Dedifferentiated amniotic fluid mesenchymal stem cell (primary cell): Measurements from ENCODE around the gene RNF169.
"Not testable (repeated sequence)": the region's sequence is repeated elsewhere in the genome, so short reads cannot be mapped to it uniquely, and the experiment has no call there.

Source experiments
- DNase-seq: peaks from one replicate; pipeline ENCODE4 v3.0.0-alpha.2; 2016; ENCODE audit errors: extremely low spot score

RNF169 gene

DNA sequence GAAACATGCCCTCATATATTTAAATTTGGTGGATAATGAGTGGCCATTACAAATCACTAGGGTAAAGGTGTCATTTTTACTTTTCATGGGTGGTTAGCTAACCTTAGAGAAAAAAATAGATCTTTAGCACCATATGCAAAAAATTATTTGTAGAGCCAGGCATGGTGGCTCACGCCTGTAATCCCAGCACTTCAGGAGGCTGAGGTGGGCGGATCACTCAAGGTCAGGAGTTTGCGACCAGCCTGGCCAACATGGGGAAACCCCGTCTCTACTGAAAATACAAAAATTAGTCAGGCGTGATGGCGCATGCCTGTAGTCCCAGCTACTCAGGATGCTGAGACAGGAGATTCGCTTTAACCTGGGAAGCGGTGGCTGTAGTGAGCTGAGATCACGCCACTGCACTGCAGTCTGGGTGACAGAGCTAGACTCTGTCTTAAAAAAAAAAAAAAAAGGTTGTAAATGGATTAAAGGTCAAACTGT lies 19.6 kb downstream of the RNF169 start:
- DNase-seq = not testable (repeated sequence)

DNA sequence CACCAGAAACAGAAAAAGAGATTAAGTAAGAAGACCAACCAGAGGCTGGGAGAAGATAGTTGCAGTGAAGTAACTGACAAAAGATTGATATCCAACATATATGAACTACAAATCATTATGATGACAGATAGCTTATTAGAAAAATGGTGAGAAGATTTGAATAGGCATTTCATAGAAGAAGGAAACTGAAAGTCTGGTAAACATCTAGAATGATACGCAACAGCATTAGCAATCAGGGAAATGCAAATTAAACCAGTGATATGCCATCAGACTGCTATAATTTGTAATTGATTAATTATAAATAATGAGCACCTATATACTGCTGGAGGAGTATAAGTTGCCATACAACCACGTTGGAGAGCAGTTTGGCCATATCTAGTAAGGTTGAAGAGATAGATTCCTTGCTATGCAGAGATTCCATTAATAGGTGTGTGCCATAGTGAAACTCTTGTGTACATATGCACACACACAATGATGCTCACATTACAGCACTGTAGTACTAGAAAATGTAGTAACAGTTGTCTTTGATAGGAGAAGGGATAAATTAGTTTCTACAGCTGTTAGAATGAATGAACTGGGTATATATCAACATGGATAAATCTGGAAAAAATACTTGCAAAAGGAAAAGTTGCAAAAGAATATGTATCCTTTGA lies 20.5 kb downstream of the RNF169 start:
- DNase-seq = no peak

DNA sequence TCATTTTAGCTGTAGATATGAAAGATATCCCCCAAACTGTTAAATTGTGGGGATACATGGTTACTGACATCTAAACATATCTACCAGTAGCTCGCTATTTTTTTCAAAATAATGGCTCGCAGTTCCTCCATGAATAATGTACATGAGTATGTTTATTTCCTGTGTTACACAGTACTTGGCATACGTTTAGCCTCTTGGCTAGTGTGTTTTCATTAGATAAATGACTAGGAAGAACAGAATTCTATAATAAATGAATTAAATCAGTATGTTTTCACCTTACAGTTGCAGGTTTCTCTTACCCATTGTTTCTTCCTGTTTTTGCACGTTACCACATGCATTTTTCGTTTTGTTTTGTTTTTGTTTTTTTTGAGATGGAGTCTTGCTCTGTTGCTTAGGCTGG lies 21.8 kb downstream of the RNF169 start:
- DNase-seq = no peak

DNA sequence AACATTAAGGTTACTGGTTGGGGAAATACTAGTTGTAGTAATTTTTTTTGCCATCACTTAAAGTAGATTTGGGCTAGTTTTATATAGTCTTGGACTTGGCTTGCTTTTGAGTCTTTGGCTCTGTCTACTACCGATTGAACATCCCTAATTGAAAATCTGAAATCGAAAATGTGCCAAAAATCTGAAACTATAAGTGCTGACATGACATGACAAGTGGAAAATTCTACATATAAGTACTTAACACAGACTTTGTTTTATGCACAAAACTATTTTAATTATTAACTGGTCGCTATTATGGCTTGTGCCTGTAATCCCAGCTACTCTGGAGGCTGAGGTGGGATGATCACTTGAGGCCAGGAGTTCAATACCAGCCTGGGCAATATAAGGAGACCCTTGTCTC lies 22.5 kb downstream of the RNF169 start:
- no peak for DNase-seq

GRCh38 chr11:74773476-74773875 lies 24.8 kb downstream of the RNF169 start:
- DNase-seq = no peak

DNA sequence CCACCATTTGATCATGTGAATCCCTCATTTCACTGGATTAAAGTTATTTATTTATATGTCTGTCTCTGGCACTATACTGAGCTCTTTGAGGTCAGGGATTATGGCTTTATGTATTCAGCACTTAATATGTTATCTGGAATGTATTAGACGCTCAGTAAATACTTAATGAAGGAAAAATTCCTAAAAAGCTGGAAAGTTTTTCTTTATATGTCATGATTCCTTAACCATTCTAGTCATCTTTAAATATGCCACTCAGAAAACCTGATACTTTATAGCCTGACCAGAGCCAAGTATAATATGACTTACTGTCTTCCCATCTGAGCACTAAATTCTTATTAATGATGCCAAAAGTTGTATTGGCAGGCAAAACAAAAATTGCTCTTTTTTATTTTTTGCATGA lies 27.1 kb downstream of the RNF169 start:
- DNase-seq = no peak

GRCh38 chr11:74776546-74776945 lies 27.9 kb downstream of the RNF169 start:
- no peak for DNase-seq

- no peak for DNase-seq
Observed at GRCh38 chr11:74777038-74777437, 28.4 kb downstream of the RNF169 start.

GRCh38 chr11:74777877-74778276 lies 29.2 kb downstream of the RNF169 start:
- no peak for DNase-seq

DNA sequence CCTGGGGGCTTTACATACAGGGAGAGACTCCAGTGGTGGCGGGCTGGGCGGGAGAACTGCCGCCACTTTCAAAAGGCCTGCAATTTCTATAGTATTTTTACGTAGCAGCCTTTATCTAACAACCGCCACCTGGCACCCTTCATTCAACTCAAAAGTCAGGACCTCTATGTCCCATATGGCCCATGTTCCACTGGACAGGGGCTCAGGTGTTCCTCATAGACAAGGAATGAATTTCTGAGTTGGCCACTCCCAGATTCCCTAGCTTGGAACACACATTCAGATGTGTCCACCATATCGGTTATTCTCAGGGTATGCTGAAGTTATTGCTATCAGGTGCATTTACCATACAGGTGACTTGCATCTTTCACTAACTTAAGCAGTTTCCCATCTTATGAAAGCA lies 29.9 kb downstream of the RNF169 start:
- no peak for DNase-seq

- peak; percentile 17 for DNase-seq
Observed at GRCh38 chr11:74780248-74781005, 31.8 kb downstream of the RNF169 start.

- peak; percentile 27 for DNase-seq
Observed at GRCh38 chr11:74783241-74783871, 34.7 kb downstream of the RNF169 start.

DNA sequence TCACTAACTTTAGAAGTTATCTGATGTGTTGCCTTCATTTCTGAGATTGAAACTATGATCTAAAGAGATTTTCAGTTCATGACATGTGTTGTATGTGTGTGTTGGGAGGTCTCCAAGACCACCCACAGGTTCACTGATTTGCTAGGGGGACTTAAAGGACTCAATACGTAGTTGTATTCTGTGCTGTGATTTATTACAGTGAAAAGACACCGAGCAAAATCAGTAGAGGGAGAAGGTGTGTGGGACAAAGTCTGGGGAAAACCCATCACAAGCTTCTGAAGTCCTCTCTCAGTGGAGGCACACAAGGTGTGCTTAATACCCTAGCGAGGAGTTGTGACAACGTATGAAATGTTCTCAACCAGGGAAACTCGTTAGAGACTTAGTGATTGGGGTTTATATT lies 35.6 kb downstream of the RNF169 start:
- DNase-seq = no peak

DNA sequence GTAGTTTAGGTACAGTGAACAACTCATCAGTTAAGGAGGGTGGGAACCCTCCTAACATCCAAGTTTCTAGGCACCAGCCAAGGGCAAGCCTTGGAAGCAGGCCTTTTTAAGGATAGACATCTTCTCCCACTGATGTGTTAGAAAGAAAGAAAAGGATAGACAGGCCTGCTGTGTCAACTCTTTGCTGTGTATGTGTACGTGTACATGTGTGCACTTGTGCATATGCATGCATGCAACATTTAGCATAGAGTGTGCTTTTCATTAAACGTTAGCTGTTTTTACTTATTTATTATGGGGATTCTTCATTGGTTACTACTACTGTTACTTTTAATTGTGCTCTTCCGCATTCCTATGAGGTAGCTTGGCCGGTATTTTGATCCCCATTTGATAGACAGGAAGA lies 36.1 kb downstream of the RNF169 start:
- no peak for DNase-seq

- no peak for DNase-seq
Observed at GRCh38 chr11:74786574-74786973, 37.9 kb downstream of the RNF169 start.

DNA sequence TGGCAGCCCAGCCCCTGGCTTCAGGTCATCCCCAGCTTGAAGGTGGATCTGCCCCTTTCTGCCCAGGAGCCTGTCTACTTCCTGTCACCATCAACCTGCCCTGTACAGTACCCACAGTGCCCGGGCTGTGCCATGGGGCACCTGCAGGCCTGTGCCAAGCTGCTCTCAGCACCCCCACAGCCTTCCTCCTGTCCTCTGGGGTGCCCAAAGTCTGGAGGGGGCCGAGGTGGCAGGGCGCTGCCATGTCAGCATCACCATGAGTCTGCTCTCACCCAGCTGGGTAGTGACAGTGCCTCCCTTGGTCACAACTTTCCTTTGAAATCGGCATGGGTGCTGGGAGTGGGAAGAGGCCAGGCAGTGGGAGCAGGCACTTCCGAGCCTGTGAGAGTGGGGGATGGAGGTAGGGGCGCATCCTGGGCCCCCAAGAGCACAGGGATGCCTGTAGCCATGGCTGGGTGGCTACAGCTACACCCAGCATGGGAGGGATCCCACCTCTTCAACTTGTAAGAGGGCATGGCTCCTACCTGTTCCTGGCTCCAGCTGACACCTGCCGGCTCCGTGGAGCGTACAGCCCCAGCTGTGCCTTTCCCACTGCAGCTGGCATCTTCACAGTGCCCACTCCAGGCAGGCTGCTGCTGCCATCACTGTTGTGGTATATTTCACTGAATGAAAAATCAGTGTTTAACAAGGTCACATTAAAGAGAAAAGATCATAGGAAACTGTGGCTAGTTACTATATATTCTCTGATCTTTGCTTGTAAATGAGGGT lies 42.9 kb downstream of the RNF169 start:
- DNase-seq = no peak

GRCh38 chr11:74806267-74806666 lies 57.6 kb downstream of the RNF169 start:
- no peak for DNase-seq

- no peak for DNase-seq
Observed at GRCh38 chr11:74809801-74810200, 61.2 kb downstream of the RNF169 start.

DNA sequence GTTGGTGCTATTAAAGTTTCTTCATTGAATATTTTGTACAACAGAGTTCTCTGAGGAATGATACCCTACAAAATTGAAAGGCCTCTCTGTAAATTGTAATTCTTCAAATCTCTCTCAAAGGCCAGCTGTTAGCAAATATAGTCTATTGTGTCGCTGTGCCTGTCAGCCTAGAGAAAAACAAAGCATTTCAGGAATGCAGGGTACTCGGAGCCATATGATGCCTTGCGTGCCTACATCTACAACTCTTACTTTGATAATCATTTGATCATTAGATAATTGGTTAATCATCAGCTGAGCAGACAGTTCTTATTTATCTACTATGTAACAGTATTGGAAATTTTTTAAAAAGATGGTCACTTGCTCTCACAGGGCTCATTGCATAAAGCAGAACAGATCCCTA lies 67.3 kb downstream of the RNF169 start:
- DNase-seq = no peak

- no peak for DNase-seq
Observed at GRCh38 chr11:74816664-74817063, 68.0 kb downstream of the RNF169 start.

DNA sequence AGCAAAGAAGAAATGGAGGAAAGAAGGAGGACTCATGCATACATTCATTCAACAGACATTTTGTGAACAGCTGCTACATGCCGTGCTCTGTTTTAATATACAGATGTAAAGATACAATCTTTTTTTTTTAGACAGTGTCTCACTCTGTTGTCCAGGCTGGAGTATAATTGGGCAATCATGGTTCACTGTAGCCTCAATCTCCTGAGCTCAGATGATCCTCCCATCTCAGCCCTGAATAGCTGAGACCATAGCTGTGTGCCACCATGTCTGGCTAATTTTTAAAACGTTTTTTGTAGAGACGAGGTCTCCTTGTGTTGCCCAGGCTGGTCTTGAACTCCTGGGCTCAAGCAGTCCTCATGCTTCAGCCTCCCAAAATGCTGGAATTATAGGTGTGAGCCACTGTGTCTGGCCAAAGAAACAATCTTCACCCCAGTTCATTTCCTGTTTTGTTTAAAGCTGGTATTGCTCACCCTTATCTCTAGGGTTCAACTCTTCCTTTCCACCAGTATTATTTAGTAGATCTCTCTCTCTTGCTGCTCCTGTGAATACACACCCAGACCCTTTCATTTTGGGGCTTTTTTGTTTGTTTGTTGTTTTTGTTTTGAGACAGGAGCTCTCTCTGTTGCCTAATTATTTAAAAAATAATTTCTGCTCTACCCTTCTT lies 69.8 kb downstream of the RNF169 start:
- no peak for DNase-seq

DNA sequence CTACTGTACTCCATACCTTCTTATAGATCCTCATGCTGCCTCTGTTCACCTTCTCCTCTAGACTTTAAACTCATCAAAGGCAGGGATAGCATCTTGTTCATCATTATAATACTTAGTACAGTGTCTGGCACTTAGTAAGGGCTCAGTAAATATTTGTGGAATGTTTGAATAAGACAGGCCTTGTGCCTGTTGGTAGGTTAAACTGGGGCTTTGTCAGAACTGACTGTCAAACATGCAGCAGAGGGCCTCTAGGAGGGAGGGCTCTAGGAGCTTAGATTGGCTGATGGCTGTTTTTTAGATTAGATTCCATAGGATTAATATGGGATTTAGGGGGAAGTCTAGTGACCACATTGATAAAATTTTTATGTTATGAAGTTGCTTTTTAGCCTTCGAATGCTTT lies 70.8 kb downstream of the RNF169 start:
- no peak for DNase-seq
